Thyroid gland (tissue), 4 donors: ENCODE measurements around the gene NUDT14.

ENCODE experiments used
- POLR2A ChIP-seq, 2 donors: fragments of 450-650 bp; IDR thresholded peaks; one replicate each; pipeline ENCODE4 v1.6.1; 2017; ENCODE audit warnings: antibody characterized with exemption in 2 of 2, mild to moderate bottlenecking in 2 of 2, moderate library complexity in 1 of 2
- TF ChIP-seq, protein P1 (sequence below), 6 experiments: fragments of 200-600 bp in 3 of 6; fragments of 450-650 bp in 3 of 6; sonication (generic) in 3 of 6; IDR thresholded peaks; one replicate each; pipeline ENCODE4 v1.5.1; 2016 to 2019; ENCODE audit warnings: antibody characterized with exemption in 6 of 6, mild to moderate bottlenecking in 2 of 6, inconsistent platforms in 1 of 6, moderate library complexity in 1 of 6

DNA sequence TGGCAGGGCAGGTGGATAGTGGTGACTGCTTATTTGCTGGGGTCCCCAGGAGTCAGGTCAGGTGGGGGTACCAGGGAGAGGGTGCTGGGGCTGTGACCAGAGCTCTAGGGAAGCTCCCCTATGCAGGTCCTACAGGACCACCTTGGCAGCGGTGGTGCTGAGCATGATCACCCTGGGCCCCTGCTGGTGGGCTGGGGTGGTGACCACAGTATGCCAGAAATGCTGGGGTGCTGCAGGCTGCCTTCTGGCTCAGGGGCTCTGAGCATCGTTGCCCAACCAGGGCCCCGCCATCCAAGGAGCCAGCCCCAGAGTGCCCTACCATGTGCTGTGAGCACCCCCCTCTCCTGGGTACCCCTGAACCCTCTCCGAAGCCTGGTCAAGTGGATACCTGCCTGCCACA, 17.5 kb upstream of the NUDT14 start:
- TF ChIP-seq, protein P1, sequence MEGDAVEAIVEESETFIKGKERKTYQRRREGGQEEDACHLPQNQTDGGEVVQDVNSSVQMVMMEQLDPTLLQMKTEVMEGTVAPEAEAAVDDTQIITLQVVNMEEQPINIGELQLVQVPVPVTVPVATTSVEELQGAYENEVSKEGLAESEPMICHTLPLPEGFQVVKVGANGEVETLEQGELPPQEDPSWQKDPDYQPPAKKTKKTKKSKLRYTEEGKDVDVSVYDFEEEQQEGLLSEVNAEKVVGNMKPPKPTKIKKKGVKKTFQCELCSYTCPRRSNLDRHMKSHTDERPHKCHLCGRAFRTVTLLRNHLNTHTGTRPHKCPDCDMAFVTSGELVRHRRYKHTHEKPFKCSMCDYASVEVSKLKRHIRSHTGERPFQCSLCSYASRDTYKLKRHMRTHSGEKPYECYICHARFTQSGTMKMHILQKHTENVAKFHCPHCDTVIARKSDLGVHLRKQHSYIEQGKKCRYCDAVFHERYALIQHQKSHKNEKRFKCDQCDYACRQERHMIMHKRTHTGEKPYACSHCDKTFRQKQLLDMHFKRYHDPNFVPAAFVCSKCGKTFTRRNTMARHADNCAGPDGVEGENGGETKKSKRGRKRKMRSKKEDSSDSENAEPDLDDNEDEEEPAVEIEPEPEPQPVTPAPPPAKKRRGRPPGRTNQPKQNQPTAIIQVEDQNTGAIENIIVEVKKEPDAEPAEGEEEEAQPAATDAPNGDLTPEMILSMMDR (IDR thresholded peaks at IDR 0.05), result no peak
- no peak for TF ChIP-seq POLR2A (IDR thresholded peaks at IDR 0.05)
